ENCODE measurements around the gene SLC27A5.
A peak's percentile ranks its signal among the peaks of the same experiment; 100 is the strongest.

GRCh38 chr19:58518256-58519086 is 6.7 kb upstream of the SLC27A5 start:
- TF ChIP-seq POLR2A (IDR thresholded peaks at IDR 0.05; ENCODE audit: low read length) (peak; percentile 15), GATA1 (IDR thresholded peaks at IDR 0.05; ENCODE audit: low read depth, low read length) (no peak)

Data from erythroblast (primary cell).